Fibroblast of the conjunctiva (primary cell): ENCODE measurements around the gene DNAJC17.

ENCODE experiments used
- DNase-seq: peaks from one replicate; pipeline ENCODE4 v3.0.0-alpha.2; 2010; ENCODE audit warnings: low read depth

DNAJC17 gene

GRCh38 chr15:40807028-40807887 lies at the start of gene DNAJC17, which contains the start of gene ZFYVE19:
Gene DNAJC17 (minus strand): TSS chr15:40807473. CDS start chr15:40807446, 27 bp downstream.
Gene ZFYVE19 (plus strand): TSS chr15:40807089. CDS start chr15:40807590, 501 bp downstream.
- DNase-seq: peak; percentile 99

- DNase-seq: no peak
Observed at GRCh38 chr15:40856746-40857145, 49.5 kb upstream of the DNAJC17 start.

- DNase-seq: no peak
Observed at GRCh38 chr15:40855706-40856234, 48.5 kb upstream of the DNAJC17 start.

- no peak for DNase-seq
Observed at GRCh38 chr15:40854161-40854560, 46.9 kb upstream of the DNAJC17 start.

GRCh38 chr15:40853241-40853890 lies 46.1 kb upstream of the DNAJC17 start:
- DNase-seq: no peak

- DNase-seq: no peak
Observed at GRCh38 chr15:40852529-40852928, 45.3 kb upstream of the DNAJC17 start.

GRCh38 chr15:40850576-40851112 lies 43.4 kb upstream of the DNAJC17 start:
- no peak for DNase-seq

GRCh38 chr15:40847223-40847961 lies 40.1 kb upstream of the DNAJC17 start:
- DNase-seq: no peak

- DNase-seq: no peak
Observed at GRCh38 chr15:40846841-40847222, 39.6 kb upstream of the DNAJC17 start.

GRCh38 chr15:40845511-40846284 lies 38.4 kb upstream of the DNAJC17 start:
- DNase-seq: no peak

GRCh38 chr15:40845036-40845435 lies 37.8 kb upstream of the DNAJC17 start:
- no peak for DNase-seq

- no peak for DNase-seq
Observed at GRCh38 chr15:40844696-40845030, 37.4 kb upstream of the DNAJC17 start.

- DNase-seq: no peak
Observed at GRCh38 chr15:40843885-40844695, 36.8 kb upstream of the DNAJC17 start, which contains the start of gene SPINT1. Gene SPINT1 (plus strand): TSS chr15:40844048. CDS start chr15:40844555, 507 bp downstream.

GRCh38 chr15:40843261-40843884 lies 36.1 kb upstream of the DNAJC17 start:
- no peak for DNase-seq

GRCh38 chr15:40841741-40842140 lies 34.5 kb upstream of the DNAJC17 start:
- no peak for DNase-seq

GRCh38 chr15:40838756-40839155 lies 31.5 kb upstream of the DNAJC17 start:
- DNase-seq: no peak

GRCh38 chr15:40836020-40836419 lies 28.7 kb upstream of the DNAJC17 start:
- no peak for DNase-seq

- no peak for DNase-seq
Observed at GRCh38 chr15:40832903-40833302, 25.6 kb upstream of the DNAJC17 start.

- no peak for DNase-seq
Observed at GRCh38 chr15:40831861-40832260, 24.6 kb upstream of the DNAJC17 start.

- DNase-seq: no peak
Observed at GRCh38 chr15:40830884-40831283, 23.6 kb upstream of the DNAJC17 start.
